LNCAP (cell line): ENCODE measurements around the gene GLOD5.

Experiments
- TF ChIP-seq, protein P1 (sequence below): fragments of 450-650 bp; IDR thresholded peaks from 2 replicates; pipeline ENCODE4 v1.5.1; 2017; ENCODE audit warnings: mild to moderate bottlenecking

Gene GLOD5

DNA sequence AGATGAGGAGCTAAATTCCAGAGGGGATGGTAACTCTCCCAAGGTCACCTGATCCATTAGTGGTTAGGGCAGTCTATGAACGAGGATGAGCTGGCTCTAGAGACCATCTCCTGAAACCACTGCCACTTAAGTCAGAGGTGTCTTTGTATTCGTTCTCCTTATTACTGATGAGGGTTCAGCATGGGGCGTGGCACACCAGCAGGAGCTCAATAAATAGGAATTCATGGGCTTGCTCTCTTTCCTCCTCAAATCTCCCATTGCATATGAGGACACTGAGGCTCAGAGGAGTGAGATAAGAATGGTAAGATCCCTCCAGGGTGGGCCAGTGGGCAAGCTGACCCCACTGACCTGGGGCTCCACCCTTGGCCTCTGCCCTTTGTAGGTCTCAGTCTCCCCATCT lies 23.2 kb downstream of the GLOD5 start:
- TF ChIP-seq, protein P1, sequence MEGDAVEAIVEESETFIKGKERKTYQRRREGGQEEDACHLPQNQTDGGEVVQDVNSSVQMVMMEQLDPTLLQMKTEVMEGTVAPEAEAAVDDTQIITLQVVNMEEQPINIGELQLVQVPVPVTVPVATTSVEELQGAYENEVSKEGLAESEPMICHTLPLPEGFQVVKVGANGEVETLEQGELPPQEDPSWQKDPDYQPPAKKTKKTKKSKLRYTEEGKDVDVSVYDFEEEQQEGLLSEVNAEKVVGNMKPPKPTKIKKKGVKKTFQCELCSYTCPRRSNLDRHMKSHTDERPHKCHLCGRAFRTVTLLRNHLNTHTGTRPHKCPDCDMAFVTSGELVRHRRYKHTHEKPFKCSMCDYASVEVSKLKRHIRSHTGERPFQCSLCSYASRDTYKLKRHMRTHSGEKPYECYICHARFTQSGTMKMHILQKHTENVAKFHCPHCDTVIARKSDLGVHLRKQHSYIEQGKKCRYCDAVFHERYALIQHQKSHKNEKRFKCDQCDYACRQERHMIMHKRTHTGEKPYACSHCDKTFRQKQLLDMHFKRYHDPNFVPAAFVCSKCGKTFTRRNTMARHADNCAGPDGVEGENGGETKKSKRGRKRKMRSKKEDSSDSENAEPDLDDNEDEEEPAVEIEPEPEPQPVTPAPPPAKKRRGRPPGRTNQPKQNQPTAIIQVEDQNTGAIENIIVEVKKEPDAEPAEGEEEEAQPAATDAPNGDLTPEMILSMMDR: no peak

DNA sequence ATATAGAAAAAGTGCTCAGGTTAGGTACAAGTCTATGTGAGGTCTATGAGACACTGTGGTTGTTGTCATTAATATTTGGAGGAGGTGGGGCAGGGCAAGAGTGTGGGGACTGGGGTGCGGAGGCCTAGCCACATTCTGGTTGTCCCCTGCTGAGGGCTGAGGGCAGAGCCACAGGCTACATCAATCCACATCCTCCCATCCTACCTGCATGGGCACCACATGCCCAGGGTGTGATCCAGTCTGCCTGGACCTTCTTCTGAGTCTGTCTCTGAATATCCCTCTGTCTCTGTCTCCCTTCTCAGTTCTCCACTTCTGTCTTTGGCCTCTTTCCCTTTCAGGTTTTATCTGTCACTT lies 23.6 kb downstream of the GLOD5 start:
- TF ChIP-seq, protein P1: no peak

DNA sequence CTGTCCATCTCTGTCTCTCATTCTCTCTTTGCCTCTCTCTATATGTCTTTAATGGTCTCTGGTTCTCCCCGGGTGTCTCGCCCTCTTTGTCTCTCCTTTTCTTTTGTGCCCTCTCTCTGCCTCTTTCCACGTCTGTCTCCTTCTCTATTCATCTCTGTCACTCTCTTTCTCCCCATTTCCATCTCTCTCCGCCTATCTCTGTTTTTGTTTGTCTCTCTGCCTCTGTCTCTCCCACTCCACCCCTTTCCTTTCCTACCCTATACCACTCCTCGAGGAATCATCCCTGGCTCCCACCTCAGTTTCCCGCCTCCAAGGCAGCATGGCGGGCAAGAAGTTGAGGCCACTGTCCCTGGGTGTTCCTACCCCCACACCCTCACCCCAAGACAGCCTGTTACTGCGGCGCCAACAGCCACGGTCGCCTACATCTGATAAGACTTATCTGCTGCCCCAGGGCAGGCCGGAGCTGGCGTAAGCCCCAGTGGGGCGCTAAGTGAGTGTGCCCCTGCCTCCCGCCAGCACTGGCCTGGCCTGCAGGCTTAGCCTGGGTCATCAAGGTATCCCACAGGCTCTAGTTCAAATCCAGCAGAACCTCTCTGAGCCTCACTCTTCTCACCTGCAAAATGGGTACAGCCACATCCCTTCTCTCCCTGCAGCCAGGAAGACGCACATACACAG lies 24.1 kb downstream of the GLOD5 start:
- TF ChIP-seq, protein P1: no peak

DNA sequence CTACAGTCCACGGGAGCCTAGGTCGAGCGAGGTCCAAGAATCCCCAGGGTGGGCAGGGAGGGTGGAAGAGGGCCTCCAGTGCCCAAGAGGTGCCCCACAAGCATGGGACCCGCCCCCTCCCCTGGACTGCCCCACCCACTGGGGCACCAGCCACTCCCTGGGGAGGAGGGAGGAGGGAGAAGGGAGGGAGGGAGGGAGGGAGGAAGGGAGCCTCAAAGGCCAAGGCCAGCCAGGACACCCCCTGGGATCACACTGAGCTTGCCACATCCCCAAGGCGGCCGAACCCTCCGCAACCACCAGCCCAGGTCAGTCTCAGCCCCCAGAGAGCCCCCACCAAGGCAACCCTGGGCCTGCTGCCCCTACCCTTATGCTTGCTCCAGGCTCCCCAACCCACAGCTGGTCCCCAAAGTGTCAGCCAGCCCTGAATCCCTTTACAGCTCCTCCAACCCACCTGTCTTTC lies 24.8 kb downstream of the GLOD5 start, which contains the start of gene GATA1:
Gene GATA1, plus strand, starts transcription at position 250 of the 460 bp plus-strand sequence. CDS start 4,520 bp downstream, outside the sequence.
- TF ChIP-seq, protein P1: no peak

DNA sequence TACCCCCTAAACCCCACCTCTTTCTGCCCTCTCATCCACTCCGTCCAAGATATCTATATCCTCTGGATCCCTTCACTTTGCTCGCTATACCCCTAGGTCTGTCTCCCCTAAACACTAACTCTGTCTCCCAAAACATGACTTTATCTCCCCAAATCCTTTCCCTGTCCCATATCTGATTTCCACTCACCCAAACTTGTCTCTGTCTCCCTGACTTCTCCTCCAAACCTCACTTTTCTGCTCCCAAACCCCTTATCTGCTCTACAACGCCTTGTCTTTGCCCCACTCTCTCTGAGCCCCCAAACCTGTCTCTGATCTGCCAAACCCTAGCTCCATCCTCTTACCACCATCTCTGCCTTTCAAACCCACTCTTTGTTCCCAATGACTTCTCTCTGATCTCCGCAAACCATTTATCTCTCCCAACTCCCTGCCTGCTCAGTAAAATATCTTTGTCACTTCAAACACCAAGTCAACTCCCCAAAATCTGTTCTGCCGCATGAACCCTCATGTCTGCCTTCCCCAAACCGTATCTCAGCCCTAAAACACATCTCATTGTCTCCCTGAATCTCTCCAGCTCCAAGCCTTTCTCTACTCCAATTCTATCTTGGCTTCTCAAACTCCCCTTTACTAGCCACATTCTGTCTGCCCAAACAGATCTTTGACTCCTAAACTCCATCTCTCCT lies 25.4 kb downstream of the GLOD5 start:
- TF ChIP-seq, protein P1: no peak

DNA sequence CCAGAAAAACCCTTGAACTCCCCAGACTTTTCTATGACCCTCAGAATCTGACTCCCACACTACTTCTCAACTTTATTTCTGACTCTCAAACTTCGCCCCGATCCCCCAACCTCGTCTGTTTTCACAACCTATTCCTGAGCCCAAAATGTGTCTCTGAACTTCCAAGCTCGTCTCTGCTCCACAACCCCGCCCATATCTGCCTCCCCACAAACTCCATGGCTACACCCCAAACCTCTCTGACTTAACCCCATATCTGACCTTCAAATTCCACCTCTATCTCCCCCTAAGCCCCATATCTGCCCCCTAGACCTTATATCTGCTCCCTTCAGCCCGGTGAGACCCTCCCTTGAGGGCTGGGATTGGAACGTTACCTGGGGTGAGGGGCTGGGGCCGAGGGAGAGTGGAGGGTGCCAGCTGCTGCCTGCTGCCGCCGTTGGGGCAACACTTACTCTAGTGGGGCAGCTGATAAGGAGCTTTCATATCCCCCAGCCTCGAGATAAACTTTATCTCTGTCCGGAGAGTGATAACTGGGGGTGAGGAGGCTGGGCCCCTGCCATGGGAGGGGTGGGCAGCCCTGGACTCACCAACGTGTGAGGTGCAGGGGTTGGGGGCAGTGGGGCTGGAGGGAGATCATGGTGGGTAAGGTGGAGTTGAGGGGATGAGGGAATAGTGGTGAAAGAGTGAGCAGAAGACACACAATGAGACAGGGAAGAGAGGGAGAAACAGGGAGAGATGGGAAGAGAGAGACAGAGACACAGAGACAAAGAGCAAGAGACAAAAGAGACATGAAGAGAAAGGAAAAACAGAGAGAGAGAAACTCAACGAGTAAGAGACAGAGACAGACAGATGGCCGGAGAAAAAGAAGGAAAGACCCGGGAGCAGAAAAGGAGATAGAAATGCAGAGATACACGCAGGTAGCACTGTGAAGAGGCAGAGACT lies 26.2 kb downstream of the GLOD5 start:
- TF ChIP-seq, protein P1: no peak
